OCI-LY3 (cell line): ENCODE results near the gene WDR11.

ENCODE experiments used
- EZH2phosphoT487 ChIP-seq: fragments of 200-600 bp; shearing (Covaris generic); IDR thresholded peaks from 2 replicates; pipeline ENCODE4 v1.6.1; 2018; ENCODE audit warnings: antibody characterized with exemption, mixed run types, low read depth
- TF ChIP-seq, protein P1 (sequence below): fragments of 200-600, 300-600 bp; sonication (generic); IDR thresholded peaks from 2 replicates; pipeline ENCODE4 v1.5.1; 2014; ENCODE audit warnings: antibody characterized with exemption, low read length, low read depth

DNA sequence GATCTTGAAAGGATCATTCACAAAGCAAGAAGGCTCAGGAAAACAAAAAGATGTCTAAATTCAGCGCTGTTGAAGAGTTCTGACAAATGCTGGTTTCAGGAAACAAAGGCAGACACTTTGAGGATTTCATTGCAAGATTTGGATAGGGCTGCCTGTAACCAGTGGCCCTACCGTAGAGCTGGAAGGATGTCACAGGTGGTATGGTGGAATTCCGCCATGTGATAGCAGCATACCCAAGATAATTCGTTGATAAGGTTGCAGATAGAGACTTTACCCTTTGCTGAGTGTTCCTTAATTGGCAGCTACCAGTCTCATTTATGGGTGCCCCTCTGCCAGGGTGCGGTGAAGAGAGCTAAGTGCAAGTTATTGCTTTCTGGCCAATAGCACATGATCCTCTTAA, 100.1 kb downstream of the WDR11 start:
- TF ChIP-seq, protein P1, sequence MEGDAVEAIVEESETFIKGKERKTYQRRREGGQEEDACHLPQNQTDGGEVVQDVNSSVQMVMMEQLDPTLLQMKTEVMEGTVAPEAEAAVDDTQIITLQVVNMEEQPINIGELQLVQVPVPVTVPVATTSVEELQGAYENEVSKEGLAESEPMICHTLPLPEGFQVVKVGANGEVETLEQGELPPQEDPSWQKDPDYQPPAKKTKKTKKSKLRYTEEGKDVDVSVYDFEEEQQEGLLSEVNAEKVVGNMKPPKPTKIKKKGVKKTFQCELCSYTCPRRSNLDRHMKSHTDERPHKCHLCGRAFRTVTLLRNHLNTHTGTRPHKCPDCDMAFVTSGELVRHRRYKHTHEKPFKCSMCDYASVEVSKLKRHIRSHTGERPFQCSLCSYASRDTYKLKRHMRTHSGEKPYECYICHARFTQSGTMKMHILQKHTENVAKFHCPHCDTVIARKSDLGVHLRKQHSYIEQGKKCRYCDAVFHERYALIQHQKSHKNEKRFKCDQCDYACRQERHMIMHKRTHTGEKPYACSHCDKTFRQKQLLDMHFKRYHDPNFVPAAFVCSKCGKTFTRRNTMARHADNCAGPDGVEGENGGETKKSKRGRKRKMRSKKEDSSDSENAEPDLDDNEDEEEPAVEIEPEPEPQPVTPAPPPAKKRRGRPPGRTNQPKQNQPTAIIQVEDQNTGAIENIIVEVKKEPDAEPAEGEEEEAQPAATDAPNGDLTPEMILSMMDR, result no peak
- no peak for TF ChIP-seq EZH2phosphoT487
